Measurements from ENCODE around the gene PHACTR1.

The PHACTR1 gene

DNA sequence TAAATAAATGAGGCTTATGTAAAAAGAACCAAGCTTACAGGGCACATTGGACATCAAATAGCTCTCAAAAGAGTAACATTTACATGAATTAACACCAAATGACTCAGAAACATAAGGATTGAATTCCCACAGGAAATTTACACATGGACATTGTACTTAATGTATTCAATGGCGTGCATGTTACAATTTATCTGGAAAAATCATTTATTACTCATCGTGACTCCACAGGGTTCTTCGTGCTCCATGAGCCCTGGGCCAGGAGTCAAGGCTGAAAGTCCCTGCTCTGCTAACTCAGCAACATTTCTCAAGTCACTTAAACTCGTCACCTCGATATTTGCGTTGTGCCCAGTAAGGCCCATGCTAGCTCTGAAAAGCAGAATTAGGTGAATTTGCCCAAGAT, 158.5 kb downstream of the PHACTR1 start:
- POLR2A ChIA-PET (ENCODE audit: low non-redundant PET): no interaction called here
- no peak for DNase-seq (ENCODE audit: low spot score)
- CTCF ChIA-PET: no interaction called here
- no peak overlapping the region for H3K27ac ChIP-seq
- TF ChIP-seq, protein P1, sequence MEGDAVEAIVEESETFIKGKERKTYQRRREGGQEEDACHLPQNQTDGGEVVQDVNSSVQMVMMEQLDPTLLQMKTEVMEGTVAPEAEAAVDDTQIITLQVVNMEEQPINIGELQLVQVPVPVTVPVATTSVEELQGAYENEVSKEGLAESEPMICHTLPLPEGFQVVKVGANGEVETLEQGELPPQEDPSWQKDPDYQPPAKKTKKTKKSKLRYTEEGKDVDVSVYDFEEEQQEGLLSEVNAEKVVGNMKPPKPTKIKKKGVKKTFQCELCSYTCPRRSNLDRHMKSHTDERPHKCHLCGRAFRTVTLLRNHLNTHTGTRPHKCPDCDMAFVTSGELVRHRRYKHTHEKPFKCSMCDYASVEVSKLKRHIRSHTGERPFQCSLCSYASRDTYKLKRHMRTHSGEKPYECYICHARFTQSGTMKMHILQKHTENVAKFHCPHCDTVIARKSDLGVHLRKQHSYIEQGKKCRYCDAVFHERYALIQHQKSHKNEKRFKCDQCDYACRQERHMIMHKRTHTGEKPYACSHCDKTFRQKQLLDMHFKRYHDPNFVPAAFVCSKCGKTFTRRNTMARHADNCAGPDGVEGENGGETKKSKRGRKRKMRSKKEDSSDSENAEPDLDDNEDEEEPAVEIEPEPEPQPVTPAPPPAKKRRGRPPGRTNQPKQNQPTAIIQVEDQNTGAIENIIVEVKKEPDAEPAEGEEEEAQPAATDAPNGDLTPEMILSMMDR (conservative IDR thresholded peaks at IDR 0.05; ENCODE audit: low read depth): no peak

DNA sequence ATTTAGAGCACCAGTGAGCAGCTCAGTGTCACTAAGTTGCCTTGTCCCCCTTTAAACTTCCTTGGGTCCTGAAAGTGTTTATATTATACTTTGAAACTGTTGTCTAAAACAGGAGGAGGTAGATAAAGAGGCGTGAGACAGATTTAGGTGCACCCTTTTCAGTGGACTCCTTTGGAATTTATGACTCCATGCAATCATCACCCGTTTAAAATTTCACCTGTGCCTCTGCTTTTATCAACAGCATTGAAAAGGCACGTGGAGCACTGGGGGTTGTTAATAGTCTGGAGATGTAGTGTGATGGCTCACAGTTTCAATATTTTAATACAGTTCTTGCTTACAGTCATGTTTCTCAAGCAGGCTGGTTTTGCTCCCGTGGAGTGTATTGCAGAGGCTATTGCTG, 162.2 kb downstream of the PHACTR1 start:
- POLR2A ChIA-PET (ENCODE audit: low non-redundant PET): no interaction called here
- H3K27ac ChIP-seq: no peak overlapping the region
- DNase-seq (ENCODE audit: low spot score): no peak
- TF ChIP-seq, protein P1 (conservative IDR thresholded peaks at IDR 0.05; ENCODE audit: low read depth): no peak
- CTCF ChIA-PET: no interaction called here

DNA sequence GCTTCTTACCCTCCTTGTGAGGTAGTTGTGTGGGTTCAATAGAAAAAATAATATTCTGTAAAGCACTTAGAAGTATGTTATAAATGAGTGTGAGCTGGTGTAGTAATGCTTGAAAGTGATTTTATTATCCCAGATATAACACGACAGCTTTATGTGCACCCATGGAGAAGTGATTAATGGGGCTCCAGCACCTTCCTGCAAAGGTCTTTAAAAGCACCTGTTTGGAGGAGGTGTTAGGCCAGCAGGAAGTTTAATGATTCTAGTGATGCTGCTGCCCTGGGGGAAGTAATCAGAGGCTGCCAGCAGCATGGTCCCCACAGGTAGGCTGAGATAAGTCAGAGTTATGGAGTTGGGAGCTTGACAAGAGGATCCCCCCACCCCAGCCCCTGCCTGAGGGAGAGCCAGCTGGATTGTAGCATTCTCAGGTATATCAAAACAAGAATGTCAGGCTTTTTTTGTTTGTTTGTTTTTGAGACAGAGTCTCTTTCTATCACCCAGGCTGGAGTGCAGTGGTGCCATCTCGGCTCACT, 166.3 kb downstream of the PHACTR1 start:
- DNase-seq (ENCODE audit: low spot score): no peak
- POLR2A ChIA-PET (ENCODE audit: low non-redundant PET): no interaction called here
- TF ChIP-seq, protein P1 (conservative IDR thresholded peaks at IDR 0.05; ENCODE audit: low read depth): no peak
- no peak overlapping the region for H3K27ac ChIP-seq
- CTCF ChIA-PET: interaction anchor here (0.6 to 0.7 kb wide), 2 partner anchors 8 to 1218 kb away, joined by 3 to 4 read pairs; no protein-coding TSS in a partner anchor

DNA sequence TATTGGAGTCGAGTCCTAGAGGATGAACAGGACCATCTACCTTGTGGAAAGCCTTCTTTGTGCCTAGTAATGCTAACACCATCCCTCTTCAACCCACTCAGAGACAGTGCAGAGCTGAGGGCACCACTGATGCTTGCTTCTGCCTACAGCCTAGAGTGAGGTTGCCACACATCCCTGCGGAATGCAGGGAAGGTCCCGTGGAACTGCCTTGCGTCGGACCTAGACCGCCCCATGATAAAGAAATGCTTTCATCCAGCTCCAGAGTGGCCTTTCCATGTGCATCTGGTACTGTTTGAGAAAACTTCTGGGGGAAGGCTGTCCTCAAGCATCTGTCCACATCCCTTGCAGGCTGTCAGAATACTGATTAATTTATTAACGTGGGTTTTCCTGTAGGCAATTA, 168.4 kb downstream of the PHACTR1 start:
- ChIA-PET POLR2A (ENCODE audit: low non-redundant PET) (no interaction called here), CTCF (interaction anchor here (0.7 kb wide), 1 partner anchor 135 kb away, joined by 4 read pairs; no protein-coding TSS in a partner anchor)
- TF ChIP-seq, protein P1 (conservative IDR thresholded peaks at IDR 0.05; ENCODE audit: low read depth): no peak
- no peak overlapping the region for H3K27ac ChIP-seq
- DNase-seq (ENCODE audit: low spot score): no peak

DNA sequence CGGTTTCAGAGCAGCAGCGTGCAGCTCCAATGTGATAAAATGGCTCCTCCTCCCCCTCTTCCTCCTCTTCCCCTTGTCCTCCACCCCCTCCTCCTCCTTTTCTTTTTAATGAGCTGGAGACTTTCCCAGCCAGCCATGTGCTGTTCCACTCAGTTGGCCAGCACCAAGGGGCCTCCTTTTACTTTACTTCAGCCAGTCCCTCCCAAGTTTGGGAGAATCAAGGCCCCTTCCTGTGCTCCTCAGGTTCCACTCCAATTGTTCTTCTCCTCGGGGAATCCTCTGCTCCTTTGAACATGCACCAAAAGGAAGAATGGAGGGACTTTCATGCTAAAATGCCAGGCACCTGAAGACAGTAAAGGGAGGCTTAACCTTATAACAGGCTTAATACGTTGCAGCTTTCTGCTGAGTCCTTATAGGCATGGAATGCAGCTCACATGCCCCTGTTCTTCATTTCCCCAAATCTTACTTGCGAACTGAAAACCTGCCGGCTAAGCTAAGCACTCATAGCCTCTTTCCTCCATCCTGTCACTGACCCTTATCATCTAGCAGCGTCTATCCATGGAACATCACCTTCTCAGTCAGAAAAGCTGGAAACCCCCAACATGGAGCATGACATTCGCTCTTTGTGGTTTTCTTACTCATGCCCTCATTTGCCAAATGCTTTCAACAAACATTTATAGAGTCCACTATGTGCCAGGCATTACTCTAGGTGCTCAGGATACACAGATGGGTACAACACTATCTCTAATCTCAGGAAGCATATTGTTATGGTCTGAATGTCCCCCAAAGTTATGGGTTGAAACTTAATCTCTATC, 170.6 kb downstream of the PHACTR1 start:
- TF ChIP-seq, protein P1 (conservative IDR thresholded peaks at IDR 0.05; ENCODE audit: low read depth): no peak
- CTCF ChIA-PET: interaction anchor here (0.7 kb wide), 1 partner anchor 9 kb away, joined by 3 read pairs; no protein-coding TSS in a partner anchor
- H3K27ac ChIP-seq: no peak overlapping the region
- DNase-seq (ENCODE audit: low spot score): no peak
- POLR2A ChIA-PET (ENCODE audit: low non-redundant PET): no interaction called here

DNA sequence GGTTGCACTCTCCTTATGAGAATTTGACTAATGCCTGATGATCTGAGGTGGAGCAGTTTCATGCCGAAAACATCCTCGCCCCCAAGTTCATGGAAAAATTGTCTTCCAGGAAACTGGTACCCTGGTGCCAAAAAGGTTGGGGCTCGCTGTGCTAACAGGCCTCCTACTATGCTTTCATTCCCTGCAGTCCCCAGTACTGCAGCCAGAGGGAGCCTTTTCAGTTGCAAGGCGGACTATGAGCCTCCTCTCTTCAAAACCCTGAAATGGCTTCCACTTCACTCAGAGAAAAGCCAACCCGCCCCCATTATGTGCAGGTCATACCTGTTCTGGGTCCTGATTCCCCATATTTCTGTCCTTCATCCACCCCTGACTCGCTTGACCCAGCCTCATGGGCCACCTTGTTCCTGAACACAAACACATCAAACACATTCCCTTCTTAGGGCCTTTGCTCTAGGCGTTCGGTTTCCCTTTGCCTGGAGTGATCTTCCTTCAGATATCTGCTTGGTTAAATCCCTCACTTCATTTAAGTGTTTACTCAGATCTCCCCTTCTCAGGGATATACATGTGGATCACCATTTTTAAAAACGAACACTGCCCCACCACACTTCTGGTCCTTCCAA, 173.7 kb downstream of the PHACTR1 start:
- ChIA-PET CTCF (interaction anchor here (0.7 kb wide), 2 partner anchors 8 kb away, joined by 3 to 4 read pairs; no protein-coding TSS in a partner anchor), POLR2A (ENCODE audit: low non-redundant PET) (no interaction called here)
- no peak for DNase-seq (ENCODE audit: low spot score)
- TF ChIP-seq, protein P1 (conservative IDR thresholded peaks at IDR 0.05; ENCODE audit: low read depth): peak; percentile 36
- no peak overlapping the region for H3K27ac ChIP-seq
